Tibial artery (tissue), 4 donors: ENCODE data around the gene OLIG3.

Source experiments
- DNase-seq, 2 donors: peaks; one replicate each; pipeline ENCODE4 v3.0.0-alpha.2; 2019
- H3K27ac ChIP-seq, 2 donors: fragments of 200-600 bp; sonication (generic) in 1 of 2; 1 replicate in 1 of 2; 2 replicates in 1 of 2; pipeline ENCODE4 v1.5.1; 2018 to 2019; ENCODE audit warnings: mild to moderate bottlenecking in 1 of 2
- H3K27me3 ChIP-seq, 2 donors: fragments of 200-600 bp; sonication (generic) in 1 of 2; one replicate each; pipeline versions ENCODE4 v1.5.1 to v1.6.0; 2016 to 2019
- H3K36me3 ChIP-seq, 3 donors: fragments of 200-600 bp; sonication (generic) in 2 of 3; one replicate each; pipeline ENCODE4 v1.5.1; 2016 to 2019; ENCODE audit warnings: mild to moderate bottlenecking in 2 of 3
- H3K4me1 ChIP-seq, 4 donors: fragments of 200-600 bp; sonication (generic) in 2 of 4; 1 replicate in 3 of 4; 2 replicates in 1 of 4; pipeline ENCODE4 v1.5.1; 2016 to 2019
- H3K4me3 ChIP-seq, 2 donors: fragments of 200-600 bp; sonication (generic) in 1 of 2; 1 replicate in 1 of 2; 2 replicates in 1 of 2; pipeline ENCODE4 v1.5.1; 2018 to 2019; ENCODE audit warnings: mild to moderate bottlenecking in 2 of 2
- H3K9me3 ChIP-seq, 3 donors: fragments of 200-600 bp; sonication (generic) in 1 of 3; one replicate each; pipeline ENCODE4 v1.5.1; 2016 to 2019
- intact Hi-C: fragments of 100-400 bp; cut with DNase I; formaldehyde crosslinking; loops from one replicate; pipeline ENCODE4 v1.15.0; 2023; ENCODE audit warnings: low total_unique reads
- TF ChIP-seq, protein P1 (sequence below), 2 experiments: fragments of 200-600 bp in 1 of 2; fragments of 450-650 bp in 1 of 2; IDR thresholded peaks; one replicate each; pipeline ENCODE4 v1.5.1; 2017 to 2019; ENCODE audit warnings: antibody characterized with exemption in 2 of 2, mild to moderate bottlenecking in 1 of 2, moderate library complexity in 1 of 2

OLIG3 gene

GRCh38 chr6:137519629-137520176 lies 25.5 kb upstream of the OLIG3 start:
- no peaks in the 10 kb centered on the region for H3K36me3 ChIP-seq
- no peak for DNase-seq
- intact Hi-C loops = no loop called here
- TF ChIP-seq, protein P1, sequence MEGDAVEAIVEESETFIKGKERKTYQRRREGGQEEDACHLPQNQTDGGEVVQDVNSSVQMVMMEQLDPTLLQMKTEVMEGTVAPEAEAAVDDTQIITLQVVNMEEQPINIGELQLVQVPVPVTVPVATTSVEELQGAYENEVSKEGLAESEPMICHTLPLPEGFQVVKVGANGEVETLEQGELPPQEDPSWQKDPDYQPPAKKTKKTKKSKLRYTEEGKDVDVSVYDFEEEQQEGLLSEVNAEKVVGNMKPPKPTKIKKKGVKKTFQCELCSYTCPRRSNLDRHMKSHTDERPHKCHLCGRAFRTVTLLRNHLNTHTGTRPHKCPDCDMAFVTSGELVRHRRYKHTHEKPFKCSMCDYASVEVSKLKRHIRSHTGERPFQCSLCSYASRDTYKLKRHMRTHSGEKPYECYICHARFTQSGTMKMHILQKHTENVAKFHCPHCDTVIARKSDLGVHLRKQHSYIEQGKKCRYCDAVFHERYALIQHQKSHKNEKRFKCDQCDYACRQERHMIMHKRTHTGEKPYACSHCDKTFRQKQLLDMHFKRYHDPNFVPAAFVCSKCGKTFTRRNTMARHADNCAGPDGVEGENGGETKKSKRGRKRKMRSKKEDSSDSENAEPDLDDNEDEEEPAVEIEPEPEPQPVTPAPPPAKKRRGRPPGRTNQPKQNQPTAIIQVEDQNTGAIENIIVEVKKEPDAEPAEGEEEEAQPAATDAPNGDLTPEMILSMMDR (IDR thresholded peaks at IDR 0.05) = no peak
- peaks cover 0 to 29% of the 10 kb centered on the region in 2 donors for H3K27me3 ChIP-seq
- H3K9me3 ChIP-seq = no peaks in the 10 kb centered on the region
- H3K4me3 ChIP-seq = no peak overlapping the region
- no peak overlapping the region for H3K27ac ChIP-seq
- peaks cover 0 to 4% (median 0%) of the 10 kb centered on the region in 4 donors for H3K4me1 ChIP-seq

DNA sequence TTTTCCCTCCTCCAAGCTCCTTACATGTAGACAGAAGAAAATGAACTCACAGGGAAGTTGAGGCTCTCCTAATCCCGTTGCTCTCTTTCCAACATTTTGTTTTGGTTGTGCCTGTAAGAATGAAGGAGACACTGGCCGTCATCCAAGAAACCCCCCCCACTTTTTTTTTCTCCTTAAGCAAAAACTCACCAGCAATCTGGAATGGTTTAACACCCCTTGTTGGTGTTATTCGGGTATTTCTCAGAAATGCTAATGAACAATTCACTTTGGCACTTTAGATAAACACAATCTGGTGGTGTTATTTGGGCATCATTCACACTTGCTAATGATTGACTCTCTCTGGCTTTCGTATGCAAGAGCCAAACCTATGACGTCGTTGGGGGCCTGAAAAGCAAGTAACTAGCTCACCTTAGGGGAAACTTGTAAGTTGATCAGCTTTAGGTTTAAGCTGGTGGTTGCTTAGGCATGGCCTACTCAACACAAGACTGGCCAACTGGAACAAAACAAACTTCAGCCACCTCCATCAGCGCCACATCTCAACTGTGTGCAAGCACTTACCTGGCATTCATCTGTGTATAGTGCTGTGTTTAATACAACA lies 24.3 kb upstream of the OLIG3 start:
- intact Hi-C loops = no loop called here

GRCh38 chr6:137514418-137514817 lies 20.2 kb upstream of the OLIG3 start:
- peaks cover 0 to 39% of the 10 kb centered on the region in 2 donors for H3K27me3 ChIP-seq

More for the DNA sequence above, 24.3 kb upstream of the OLIG3 start:
- Histone ChIP-seq H3K4me1 (peaks cover 0 to 1% (median 0%) of the 10 kb centered on the region in 4 donors), H3K36me3 (no peaks in the 10 kb centered on the region), H3K4me3 (no peak overlapping the region), H3K27me3 (peaks cover 0 to 36% of the 10 kb centered on the region in 2 donors), H3K9me3 (no peaks in the 10 kb centered on the region), H3K27ac (no peak overlapping the region)
- no peak for DNase-seq
- TF ChIP-seq, protein P1 (IDR thresholded peaks at IDR 0.05) = no peak

DNA sequence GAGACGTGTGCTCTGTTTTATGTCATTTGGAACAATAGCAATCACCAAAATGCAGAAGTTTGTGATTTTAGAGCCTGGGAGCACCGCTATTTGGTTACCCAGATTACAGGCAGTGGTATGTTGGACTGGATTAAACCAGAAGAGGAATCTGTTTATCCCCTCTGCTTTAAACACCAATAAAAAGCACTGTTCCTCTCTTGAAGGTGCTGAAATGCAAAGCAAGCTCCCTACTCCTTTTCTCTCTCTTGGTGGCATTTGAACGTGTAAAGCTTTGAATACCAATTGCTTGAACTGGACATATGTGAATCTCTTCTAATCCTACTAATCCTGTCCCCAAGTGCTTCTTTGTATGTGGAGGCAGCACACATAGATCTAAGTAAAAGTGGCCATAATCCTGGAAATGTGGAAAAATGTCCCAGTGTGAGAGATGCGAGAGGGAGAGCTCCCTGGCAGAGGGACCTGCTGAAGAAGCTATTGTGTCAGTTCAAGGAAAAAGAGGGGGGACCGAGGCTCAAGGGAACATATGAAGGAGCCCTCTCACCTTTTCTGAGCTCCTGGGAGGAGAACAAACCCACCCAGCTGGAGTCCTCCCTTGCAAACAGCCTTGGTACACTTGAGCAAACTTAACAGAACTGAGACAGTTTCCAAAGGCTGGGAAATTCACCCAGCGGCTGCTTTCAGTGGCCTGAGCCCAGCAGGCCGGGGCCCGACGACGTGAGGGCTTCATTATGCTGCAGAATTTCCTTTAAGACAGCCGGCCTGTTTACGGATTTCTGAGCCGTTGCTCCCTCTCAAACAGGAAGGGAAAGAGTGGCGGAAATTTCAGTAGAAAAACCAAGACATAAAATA lies 18.8 kb upstream of the OLIG3 start:
- Histone ChIP-seq H3K27ac (no peak overlapping the region), H3K4me3 (no peak overlapping the region), H3K36me3 (no peaks in the 10 kb centered on the region), H3K27me3 (peaks cover 0 to 30% of the 10 kb centered on the region in 2 donors), H3K4me1 (no peaks in the 10 kb centered on the region), H3K9me3 (peaks cover 0 to 12% (median 10%) of the 10 kb centered on the region in 3 donors)
- TF ChIP-seq, protein P1 (IDR thresholded peaks at IDR 0.05) = no peak
- DNase-seq = no peak
- intact Hi-C loops = no loop called here

More at GRCh38 chr6:137514418-137514817, 20.2 kb upstream of the OLIG3 start:
- no peak overlapping the region for H3K27ac ChIP-seq
- intact Hi-C loops = no loop called here
- no peak overlapping the region for H3K4me3 ChIP-seq
- no peaks in the 10 kb centered on the region for H3K36me3 ChIP-seq
- no peaks in the 10 kb centered on the region for H3K4me1 ChIP-seq
- TF ChIP-seq, protein P1 (IDR thresholded peaks at IDR 0.05) = no peak
- no peak for DNase-seq
- H3K9me3 ChIP-seq = peaks cover 0 to 12% (median 10%) of the 10 kb centered on the region in 3 donors

GRCh38 chr6:137510923-137511322 lies 16.7 kb upstream of the OLIG3 start:
- H3K4me1 ChIP-seq = no peaks in the 10 kb centered on the region
- TF ChIP-seq, protein P1 (IDR thresholded peaks at IDR 0.05) = no peak
- peaks cover 0 to 30% of the 10 kb centered on the region in 2 donors for H3K27me3 ChIP-seq
- H3K27ac ChIP-seq = no peak overlapping the region
- peaks cover 0 to 12% (median 10%) of the 10 kb centered on the region in 3 donors for H3K9me3 ChIP-seq
- no peak overlapping the region for H3K4me3 ChIP-seq
- DNase-seq = no peak
- H3K36me3 ChIP-seq = no peaks in the 10 kb centered on the region
- intact Hi-C loops = no loop called here
